GM18951 (cell line): ENCODE results near the gene PLEKHG2.

Experiments used
- POLR2A ChIP-seq: IDR thresholded peaks from 4 replicates; pipeline ENCODE4 v1.6.1; 2011; ENCODE audit warnings: mild to moderate bottlenecking; ENCODE audit not compliant: insufficient read length, insufficient read depth; ENCODE audit errors: extremely low read depth
- in situ Hi-C: fragments of 300-500 bp; cut with MboI; formaldehyde crosslinking; loops from one replicate; pipeline ENCODE4 v1.12.0; 2022; ENCODE audit warnings: low sequenced_read_pairs, mixed read lengths, inconsistent platforms; ENCODE audit not compliant: unreplicated experiment

Gene PLEKHG2

GRCh38 chr19:39475748-39476147, 63.3 kb downstream of the PLEKHG2 start:
- in situ Hi-C loops: no loop called here
- TF ChIP-seq POLR2A: no peak
